HepG2 (cell line): Measurements from ENCODE around the gene VCAM1. TPM values are rescaled to one million over a fixed set of nuclear protein-coding genes. Genes with fewer than 3 reads are reported as not detected.

Experiments
- ATAC-seq: fragments of 200-7000 bp; cut with Tn5 transposase; 3 replicates; pipeline ENCODE4 v1.9.1; 2020; ENCODE audit warnings: mild to moderate bottlenecking, moderate library complexity
- BruUV-seq: library from RNA; stranded (reverse); fragments of 400-500 nt; replicated peaks from 2 replicates; lab custom pipeline; 2021; lab: Mats Ljungman, UMichigan
- CTCF ChIA-PET: fragments of 300-600 bp; formaldehyde crosslinking; extraction: SDS; loops from one replicate; lab custom pipeline; 2021; ENCODE audit warnings: low total read pairs, inconsistent platforms, low intra/inter-chr PET ratio; lab: Yijun Ruan, JAX
- POLR2A ChIA-PET: fragments of 350-600 bp; sonication (Branson Sonifier 250); formaldehyde crosslinking; loops from one replicate; lab custom pipeline; 2020; ENCODE audit warnings: antibody characterized with exemption, inconsistent platforms; lab: Yijun Ruan, JAX
- DNase-seq: peaks from one replicate; pipeline ENCODE4 v3.0.0-alpha.2; 2015; ENCODE audit warnings: low spot score
- FAIRE-seq: peaks from 3 replicates; lab custom pipeline; 2011; peaks lifted over from hg19 to GRCh38; lab: Jason Lieb, UNC
- H2AFZ ChIP-seq: one replicate; pipeline ENCODE4 v1.6.1; 2011; ENCODE audit warnings: low read length, inconsistent platforms
- H3K27ac ChIP-seq: fragments of 300-600 bp; 3 replicates; pipeline ENCODE4 v1.8.0; 2011; ENCODE audit warnings: mixed run types, mild to moderate bottlenecking, mixed read lengths, low read length, inconsistent platforms; ENCODE audit not compliant: insufficient read depth; ENCODE audit errors: extremely low read length
- H3K27me3 ChIP-seq, 2 experiments: fragments of 200-600 bp in 1 of 2; 2 replicates in 1 of 2; 3 replicates in 1 of 2; pipeline versions ENCODE4 v1.6.0 to v1.8.0; 2011; ENCODE audit warnings: low read length in 2 of 2, mild to moderate bottlenecking in 2 of 2, moderate library complexity in 2 of 2, inconsistent platforms in 1 of 2; ENCODE audit not compliant: insufficient read depth in 2 of 2, control insufficient read depth in 1 of 2
- H3K36me3 ChIP-seq, 2 experiments: fragments of 200-600 bp in 1 of 2; replicated peaks in 1 of 2; 2 replicates in 1 of 2; 3 replicates in 1 of 2; pipeline versions ENCODE4 v1.5.1 to v1.8.0; 2011; ENCODE audit warnings: low read length in 2 of 2, inconsistent platforms in 1 of 2; ENCODE audit not compliant: insufficient read depth in 2 of 2, control insufficient read depth in 1 of 2
- H3K4me1 ChIP-seq: 2 replicates; pipeline ENCODE4 v1.5.1; 2012; ENCODE audit warnings: low read length, inconsistent platforms; ENCODE audit not compliant: insufficient read depth
- H3K4me2 ChIP-seq: 2 replicates; pipeline ENCODE4 v1.6.0; 2011; ENCODE audit warnings: low read depth, low read length, inconsistent platforms
- H3K4me3 ChIP-seq, 3 experiments: fragments of 200-600 bp in 1 of 3; sonication (generic), shearing (Covaris generic) in 1 of 3; replicated peaks in 1 of 3; 2 replicates each; pipeline ENCODE4 v1.5.1; 2011 to 2016; ENCODE audit warnings: low read length in 3 of 3, inconsistent platforms in 2 of 3, low read depth in 2 of 3, mild to moderate bottlenecking in 2 of 3, control low read depth in 1 of 3, mixed read lengths in 1 of 3; ENCODE audit not compliant: insufficient read depth in 1 of 3
- H3K79me2 ChIP-seq: one replicate; pipeline ENCODE4 v1.6.1; 2011; ENCODE audit warnings: low read length, inconsistent platforms; ENCODE audit not compliant: insufficient read depth
- H3K9ac ChIP-seq: 2 replicates; pipeline ENCODE4 v1.6.0; 2011; ENCODE audit warnings: mild to moderate bottlenecking, low read depth, low read length, inconsistent platforms; ENCODE audit not compliant: insufficient read depth
- H3K9me3 ChIP-seq: 2 replicates; pipeline ENCODE4 v1.5.1; 2012; ENCODE audit warnings: mild to moderate bottlenecking, low read length
- H4K20me1 ChIP-seq: 2 replicates; pipeline ENCODE4 v1.6.0; 2011; ENCODE audit warnings: inconsistent platforms, mild to moderate bottlenecking, low read length, moderate library complexity; ENCODE audit not compliant: insufficient read depth
- CBFB ChIP-seq: sonication (generic); formaldehyde crosslinking; IDR thresholded peaks from 2 replicates; pipeline ENCODE4 v1.4.0; 2020; ENCODE audit warnings: missing genetic modification reagents
- ELK4 ChIP-seq: sonication (generic); formaldehyde crosslinking; IDR thresholded peaks from 2 replicates; pipeline ENCODE4 v1.9.0; 2021; ENCODE audit warnings: missing genetic modification reagents, borderline replicate concordance
- FOXA3 ChIP-seq: IDR thresholded peaks from 2 replicates; pipeline ENCODE4 v1.6.1; 2016; ENCODE audit warnings: missing genetic modification reagents, missing compliant biosample characterization
- GABPA ChIP-seq, 2 experiments: IDR thresholded peaks; 2 replicates each; pipeline ENCODE4 v1.6.1; 2011 to 2016; ENCODE audit warnings: low read depth in 2 of 2, low read length in 1 of 2, missing biosample characterization in 1 of 2, missing genetic modification characterization in 1 of 2
- HNF1B ChIP-seq: sonication (generic); formaldehyde crosslinking; IDR thresholded peaks from 2 replicates; pipeline ENCODE4 v1.5.1; 2020; ENCODE audit warnings: mild to moderate bottlenecking, moderate library complexity, missing genetic modification reagents
- HOXA9 ChIP-seq: sonication (generic); formaldehyde crosslinking; IDR thresholded peaks from 2 replicates; pipeline ENCODE4 v1.8.1; 2022; ENCODE audit warnings: missing genetic modification reagents, mild to moderate bottlenecking, moderate library complexity, borderline replicate concordance
- KDM2A ChIP-seq: sonication (generic); formaldehyde crosslinking; IDR thresholded peaks from 2 replicates; pipeline ENCODE4 v1.4.0; 2020; ENCODE audit warnings: low read depth, missing genetic modification reagents, borderline replicate concordance
- MIER2 ChIP-seq: IDR thresholded peaks from 2 replicates; pipeline ENCODE4 v1.6.1; 2016; ENCODE audit warnings: missing biosample characterization, missing genetic modification reagents
- MNT ChIP-seq: fragments of 450-650 bp; IDR thresholded peaks from 2 replicates; pipeline ENCODE4 v1.6.1; 2016
- NR2F2 ChIP-seq: IDR thresholded peaks from 2 replicates; pipeline ENCODE4 v1.6.1; 2012; ENCODE audit warnings: low read depth, inconsistent platforms, borderline replicate concordance
- PHF5A ChIP-seq: IDR thresholded peaks from one replicate; pipeline ENCODE4 v1.6.1; 2018; ENCODE audit warnings: low read depth, missing genetic modification reagents; ENCODE audit not compliant: unreplicated experiment
- RERE ChIP-seq: IDR thresholded peaks from 2 replicates; pipeline ENCODE4 v1.6.1; 2016; ENCODE audit warnings: low read depth, missing genetic modification reagents, missing compliant biosample characterization
- STAT5B ChIP-seq: sonication (generic); formaldehyde crosslinking; IDR thresholded peaks from 2 replicates; pipeline ENCODE4 v1.4.0; 2020; ENCODE audit warnings: missing genetic modification reagents
- U2AF1 ChIP-seq: fragments of 200-400 bp; formaldehyde crosslinking; optimal IDR thresholded peaks from 2 replicates; pipeline ENCODE3; 2017; ENCODE audit warnings: mild to moderate bottlenecking, low read depth, low read length
- WGBS: methylation state at CpG from one replicate; pipeline ENCODE4 v1.1.6; 2017; ENCODE audit warnings: low lambda C conversion rate; 5-methylcytosine and 5-hydroxymethylcytosine counted together
- in situ Hi-C: cut with HindIII; loops from 2 replicates; pipeline ENCODE4 v1.10.0; 2017; ENCODE audit warnings: low pct_unique_long_range_greater_than_20kb; ENCODE audit not compliant: extremely low pct_ligation_motif_present
- intact Hi-C: fragments of 100-400 bp; cut with micrococcal nuclease; formaldehyde crosslinking; loops from one replicate; pipeline ENCODE4 v1.10.0; 2022; ENCODE audit not compliant: unreplicated experiment
- polyA plus RNA-seq, 8 experiments: library from polyadenylated mRNA; depleted of rRNA in 3 of 8; stranded (reverse) in 7 of 8; unstranded in 1 of 8; fragments of >200 nt; fragmentation: Illumina TruSeq in 4 of 8; extraction: Trizol in 4 of 8; gene quantifications; 2 replicates each; pipeline versions ENCODE4 v1.2.1 to v1.2.3, GENCODE V29; 2011 to 2016; ENCODE audit warnings: low read depth in 4 of 8, missing spikeins in 1 of 8, mixed read lengths in 1 of 8; ENCODE audit not compliant: insufficient read depth in 1 of 8
- total RNA-seq, 5 experiments: library from RNA; depleted of rRNA; stranded (reverse); fragments of >200 nt; fragmentation: Illumina TruSeq; extraction: Trizol; gene quantifications; 2 replicates each; pipeline ENCODE4 v1.2.3, GENCODE V29; 2016; ENCODE audit warnings: low read depth in 1 of 5

VCAM1 gene
- total and polyA plus RNA-seq, 2 of the 13 experiments (the other 11 are each of a cell fraction or from before 2014, with no cell fraction given), result not detected

- in situ Hi-C loops, result no loop called here
- CTCF ChIA-PET, result no interaction called here
- no peak for ATAC-seq
- no peak for DNase-seq
- no peak overlapping the region for H3K4me3 ChIP-seq
- H3K79me2 ChIP-seq, result no peaks in the 10 kb centered on the region
- H2AFZ ChIP-seq, result no peak overlapping the region
- intact Hi-C loops, result no loop called here
- H3K36me3 ChIP-seq, result no peaks in the 10 kb centered on the region
- no TSS peak for BruUV-seq
- H3K27ac ChIP-seq, result no peak overlapping the region
- H3K9ac ChIP-seq, result no peak overlapping the region
- no peak overlapping the region for H3K4me2 ChIP-seq
- H3K4me1 ChIP-seq, result no peaks in the 10 kb centered on the region
- POLR2A ChIA-PET, result no interaction called here
- FAIRE-seq, result no peak
- no peaks in the 10 kb centered on the region for H3K9me3 ChIP-seq
- 3% methylated on average over 1 of the region's 1 CpG for WGBS
- H3K27me3 ChIP-seq, result no peaks in the 10 kb centered on the region; a peak in 1 of 5 replicates
- H4K20me1 ChIP-seq, result no peaks in the 10 kb centered on the region
- no peak for TF ChIP-seq RERE
- TF ChIP-seq ELK4, result no peak
- TF ChIP-seq HNF1B, result no peak
- no peak for TF ChIP-seq STAT5B
- TF ChIP-seq MIER2 (CRISPR knock-in tag), result no peak
- TF ChIP-seq NR2F2, result no peak
- no peak for TF ChIP-seq HOXA9 (CRISPR knock-in tag)
- no peak for TF ChIP-seq FOXA3 (CRISPR knock-in tag)
- TF ChIP-seq U2AF1, result no peak
- no peak for TF ChIP-seq PHF5A
- no peak for TF ChIP-seq MNT
- no peak for TF ChIP-seq GABPA (IDR thresholded peaks at IDR 0.05; ENCODE audit: low read depth, low read length)
- no peak for TF ChIP-seq GABPA (CRISPR knock-in tag; IDR thresholded peaks at IDR 0.05; ENCODE audit: low read depth)
- TF ChIP-seq CBFB (CRISPR knock-in tag), result no peak
- no peak for TF ChIP-seq KDM2A (CRISPR knock-in tag)
Measured at GRCh38 chr1:100699744-100700143, 19.8 kb upstream of the VCAM1 start.
